ENCODE results near the gene AGO3. TPM values are rescaled to one million over a fixed set of nuclear protein-coding genes. Genes with fewer than 3 reads are reported as not detected.

The AGO3 gene
- total and polyA plus RNA-seq, 2 of the 13 experiments (the other 11 are each of a cell fraction or from before 2014, with no cell fraction given): 21.2 to 27.1 TPM

DNA sequence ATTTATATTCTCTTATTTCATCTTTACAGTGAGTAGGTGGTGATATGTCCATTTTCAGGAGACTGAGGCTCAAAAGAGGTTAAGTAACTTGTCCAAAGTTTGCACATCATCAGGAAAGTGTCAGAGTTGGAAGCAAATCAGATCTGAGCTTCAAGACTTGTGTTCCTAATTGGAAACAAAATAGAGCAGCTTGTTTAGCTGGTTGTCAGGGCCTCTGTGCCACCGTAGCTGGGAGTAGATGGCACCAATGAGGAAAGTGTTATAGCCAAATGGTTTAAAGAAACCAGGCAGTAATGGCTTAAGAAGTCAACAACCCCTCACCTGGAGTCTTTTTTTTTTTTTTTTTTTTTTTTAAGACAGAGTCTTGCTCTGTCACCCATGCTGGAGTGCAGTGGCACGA is 28.2 kb upstream of the AGO3 start:
- H3K9me3 ChIP-seq (ENCODE audit: low read length): no peaks in the 10 kb centered on the region
- no peaks in the 10 kb centered on the region for H4K20me1 ChIP-seq (ENCODE audit: insufficient read depth, low read length)
- peaks cover 14 to 44% of the 10 kb centered on the region in 2 experiments for H3K36me3 ChIP-seq (replicated peaks in 1 of 2; ENCODE audit: control insufficient read depth in 1 of 2, insufficient read depth in 2 of 2, low read length in 2 of 2)
- no peaks in the 10 kb centered on the region for H3K27me3 ChIP-seq (ENCODE audit: control insufficient read depth in 1 of 2, insufficient read depth in 2 of 2, low read length in 2 of 2)
- WGBS (ENCODE audit: low lambda C conversion rate): 100% methylated on average over 2 of the region's 2 CpGs
- DNase-seq (ENCODE audit: low spot score): no peak
- H3K9ac ChIP-seq (ENCODE audit: insufficient read depth, low read depth, low read length): no peak overlapping the region
- POLR2A ChIA-PET: no interaction called here
- in situ Hi-C loops (cut with HindIII; ENCODE audit: extremely low pct_ligation_motif_present, low pct_unique_long_range_greater_than_20kb): no loop called here
- no peak overlapping the region for H3K4me3 ChIP-seq (replicated peaks in 1 of 3; ENCODE audit: insufficient read depth in 1 of 3, low read depth in 2 of 3, low read length in 3 of 3)
- intact Hi-C loops (cut with micrococcal nuclease; ENCODE audit: unreplicated experiment): no loop called here
- BruUV-seq (replicated peaks): no TSS peak
- H3K4me2 ChIP-seq (ENCODE audit: low read depth, low read length): no peak overlapping the region
- H2AFZ ChIP-seq (ENCODE audit: low read length): no peak overlapping the region
- CTCF ChIA-PET (ENCODE audit: low intra/inter-chr PET ratio, low total read pairs): no interaction called here
- H3K79me2 ChIP-seq (ENCODE audit: insufficient read depth, low read length): no peaks in the 10 kb centered on the region
- FAIRE-seq: no peak
- H3K27ac ChIP-seq (ENCODE audit: extremely low read length, insufficient read depth, low read length): no peak overlapping the region
- H3K4me1 ChIP-seq (ENCODE audit: insufficient read depth, low read length): peaks cover 9% of the 10 kb centered on the region
- no peak for ATAC-seq
- TF ChIP-seq RARG (CRISPR knock-in tag; IDR thresholded peaks at IDR 0.05; ENCODE audit: low read depth) (no peak), ZBTB38 (CRISPR knock-in tag; IDR thresholded peaks at IDR 0.05) (no peak), SMARCE1 (IDR thresholded peaks at IDR 0.05; ENCODE audit: borderline replicate concordance) (no peak), HNRNPUL1 (IDR thresholded peaks at IDR 0.05; ENCODE audit: low read depth, low read length) (no peak), HNRNPLL (IDR thresholded peaks at IDR 0.05; ENCODE audit: low read depth, low read length, poor library complexity, severe bottlenecking) (no peak), HCFC1 (IDR thresholded peaks at IDR 0.05; ENCODE audit: low read depth, low read length) (no peak), NCOA2 (CRISPR knock-in tag; IDR thresholded peaks at IDR 0.05) (no peak), SP1 (IDR thresholded peaks at IDR 0.05) (no peak), SP1 (CRISPR knock-in tag; IDR thresholded peaks at IDR 0.05) (no peak), TP53 (CRISPR knock-in tag; conservative IDR thresholded peaks at IDR 0.05) (no peak), LCORL (IDR thresholded peaks at IDR 0.05) (no peak), LCORL (CRISPR knock-in tag; IDR thresholded peaks at IDR 0.05) (no peak)
- TF ChIP-seq, protein P1, sequence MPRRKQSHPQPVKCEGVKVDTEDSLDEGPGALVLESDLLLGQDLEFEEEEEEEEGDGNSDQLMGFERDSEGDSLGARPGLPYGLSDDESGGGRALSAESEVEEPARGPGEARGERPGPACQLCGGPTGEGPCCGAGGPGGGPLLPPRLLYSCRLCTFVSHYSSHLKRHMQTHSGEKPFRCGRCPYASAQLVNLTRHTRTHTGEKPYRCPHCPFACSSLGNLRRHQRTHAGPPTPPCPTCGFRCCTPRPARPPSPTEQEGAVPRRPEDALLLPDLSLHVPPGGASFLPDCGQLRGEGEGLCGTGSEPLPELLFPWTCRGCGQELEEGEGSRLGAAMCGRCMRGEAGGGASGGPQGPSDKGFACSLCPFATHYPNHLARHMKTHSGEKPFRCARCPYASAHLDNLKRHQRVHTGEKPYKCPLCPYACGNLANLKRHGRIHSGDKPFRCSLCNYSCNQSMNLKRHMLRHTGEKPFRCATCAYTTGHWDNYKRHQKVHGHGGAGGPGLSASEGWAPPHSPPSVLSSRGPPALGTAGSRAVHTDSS (CRISPR knock-in tag; conservative IDR thresholded peaks at IDR 0.05): no peak
- TF ChIP-seq, protein P2, sequence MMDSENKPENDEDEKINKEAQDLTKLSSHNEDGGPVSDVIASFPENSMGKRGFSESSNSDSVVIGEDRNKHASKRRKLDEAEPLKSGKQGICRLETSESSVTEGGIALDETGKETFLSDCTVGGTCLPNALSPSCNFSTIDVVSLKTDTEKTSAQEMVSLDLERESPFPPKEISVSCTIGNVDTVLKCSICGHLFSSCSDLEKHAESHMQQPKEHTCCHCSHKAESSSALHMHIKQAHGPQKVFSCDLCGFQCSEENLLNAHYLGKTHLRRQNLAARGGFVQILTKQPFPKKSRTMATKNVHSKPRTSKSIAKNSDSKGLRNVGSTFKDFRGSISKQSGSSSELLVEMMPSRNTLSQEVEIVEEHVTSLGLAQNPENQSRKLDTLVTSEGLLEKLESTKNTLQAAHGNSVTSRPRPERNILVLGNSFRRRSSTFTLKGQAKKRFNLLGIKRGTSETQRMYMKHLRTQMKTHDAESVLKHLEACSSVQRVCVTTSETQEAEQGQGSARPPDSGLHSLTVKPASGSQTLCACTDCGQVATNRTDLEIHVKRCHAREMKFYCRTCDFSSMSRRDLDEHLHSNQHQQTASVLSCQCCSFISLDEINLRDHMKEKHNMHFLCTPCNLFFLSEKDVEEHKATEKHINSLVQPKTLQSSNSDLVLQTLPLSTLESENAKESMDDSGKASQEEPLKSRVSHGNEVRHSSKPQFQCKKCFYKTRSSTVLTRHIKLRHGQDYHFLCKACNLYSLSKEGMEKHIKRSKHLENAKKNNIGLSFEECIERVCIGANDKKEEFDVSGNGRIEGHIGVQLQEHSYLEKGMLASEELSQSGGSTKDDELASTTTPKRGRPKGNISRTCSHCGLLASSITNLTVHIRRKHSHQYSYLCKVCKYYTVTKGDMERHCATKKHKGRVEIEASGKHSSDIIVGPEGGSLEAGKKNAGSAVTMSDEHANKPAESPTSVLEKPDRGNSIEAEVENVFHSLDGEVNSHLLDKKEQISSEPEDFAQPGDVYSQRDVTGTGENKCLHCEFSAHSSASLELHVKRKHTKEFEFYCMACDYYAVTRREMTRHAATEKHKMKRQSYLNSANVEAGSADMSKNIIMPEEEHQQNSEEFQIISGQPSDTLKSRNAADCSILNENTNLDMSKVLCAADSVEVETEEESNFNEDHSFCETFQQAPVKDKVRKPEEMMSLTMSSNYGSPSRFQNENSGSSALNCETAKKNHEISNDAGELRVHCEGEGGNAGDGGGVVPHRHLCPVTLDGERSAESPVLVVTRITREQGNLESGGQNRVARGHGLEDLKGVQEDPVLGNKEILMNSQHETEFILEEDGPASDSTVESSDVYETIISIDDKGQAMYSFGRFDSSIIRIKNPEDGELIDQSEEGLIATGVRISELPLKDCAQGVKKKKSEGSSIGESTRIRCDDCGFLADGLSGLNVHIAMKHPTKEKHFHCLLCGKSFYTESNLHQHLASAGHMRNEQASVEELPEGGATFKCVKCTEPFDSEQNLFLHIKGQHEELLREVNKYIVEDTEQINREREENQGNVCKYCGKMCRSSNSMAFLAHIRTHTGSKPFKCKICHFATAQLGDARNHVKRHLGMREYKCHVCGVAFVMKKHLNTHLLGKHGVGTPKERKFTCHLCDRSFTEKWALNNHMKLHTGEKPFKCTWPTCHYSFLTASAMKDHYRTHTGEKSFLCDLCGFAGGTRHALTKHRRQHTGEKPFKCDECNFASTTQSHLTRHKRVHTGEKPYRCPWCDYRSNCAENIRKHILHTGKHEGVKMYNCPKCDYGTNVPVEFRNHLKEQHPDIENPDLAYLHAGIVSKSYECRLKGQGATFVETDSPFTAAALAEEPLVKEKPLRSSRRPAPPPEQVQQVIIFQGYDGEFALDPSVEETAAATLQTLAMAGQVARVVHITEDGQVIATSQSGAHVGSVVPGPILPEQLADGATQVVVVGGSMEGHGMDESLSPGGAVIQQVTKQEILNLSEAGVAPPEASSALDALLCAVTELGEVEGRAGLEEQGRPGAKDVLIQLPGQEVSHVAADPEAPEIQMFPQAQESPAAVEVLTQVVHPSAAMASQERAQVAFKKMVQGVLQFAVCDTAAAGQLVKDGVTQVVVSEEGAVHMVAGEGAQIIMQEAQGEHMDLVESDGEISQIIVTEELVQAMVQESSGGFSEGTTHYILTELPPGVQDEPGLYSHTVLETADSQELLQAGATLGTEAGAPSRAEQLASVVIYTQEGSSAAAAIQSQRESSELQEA (CRISPR knock-in tag; IDR thresholded peaks at IDR 0.05; ENCODE audit: not compliant biosample characterization): no peak
